SJCRH30 (cell line): ENCODE data around the gene KLHL22. TPM values are rescaled to one million over a fixed set of nuclear protein-coding genes. Genes with fewer than 3 reads are reported as not detected.
"Not testable (repeated sequence)": the region's sequence is repeated elsewhere in the genome, so short reads cannot be mapped to it uniquely, and the experiment has no call there.

Source experiments
- DNase-seq, 2 experiments: peaks; one replicate each; pipeline ENCODE4 v3.0.0-alpha.2; 2015 to 2020
- H3K27ac ChIP-seq: fragments of 250-450 bp; sonication (Bioruptor Pico); 2 replicates; pipeline ENCODE4 v1.5.1; 2020; ENCODE audit warnings: mild to moderate bottlenecking, moderate library complexity
- H3K27me3 ChIP-seq: fragments of 250-450 bp; sonication (Bioruptor Pico); 2 replicates; pipeline ENCODE4 v1.5.1; 2020; ENCODE audit warnings: mild to moderate bottlenecking, moderate library complexity
- H3K36me3 ChIP-seq: fragments of 250-450 bp; sonication (Bioruptor Pico); 2 replicates; pipeline ENCODE4 v1.5.1; 2020; ENCODE audit warnings: mild to moderate bottlenecking, moderate library complexity
- H3K4me1 ChIP-seq: fragments of 250-450 bp; sonication (Bioruptor Pico); 2 replicates; pipeline ENCODE4 v1.5.1; 2020; ENCODE audit warnings: mild to moderate bottlenecking, moderate library complexity
- H3K4me3 ChIP-seq: fragments of 250-450 bp; sonication (Bioruptor Pico); 2 replicates; pipeline ENCODE4 v1.5.1; 2020; ENCODE audit warnings: mild to moderate bottlenecking, moderate library complexity
- H3K9me3 ChIP-seq: fragments of 250-450 bp; sonication (Bioruptor Pico); replicated peaks from 2 replicates; pipeline ENCODE4 v1.5.1; 2020; ENCODE audit warnings: mild to moderate bottlenecking, moderate library complexity
- total RNA-seq: library from RNA; depleted of rRNA; stranded (reverse); fragments of >200 nt; shearing (Covaris generic); gene quantifications from 2 replicates; pipeline ENCODE4 v1.2.3, GENCODE V29; 2014

Gene KLHL22
- total RNA-seq, 1 experiment from 2014 or later, result 12.2 TPM

- H3K4me3 ChIP-seq, result no peak overlapping the region
- H3K4me1 ChIP-seq, result no peaks in the 10 kb centered on the region
- H3K27me3 ChIP-seq, result no peaks in the 10 kb centered on the region
- no peak for DNase-seq
- H3K27ac ChIP-seq, result no peak overlapping the region
- H3K9me3 ChIP-seq, result no peaks in the 10 kb centered on the region
- H3K36me3 ChIP-seq, result peaks cover 28% of the 10 kb centered on the region
Measured at GRCh38 chr22:20425566-20426258, 69.9 kb downstream of the KLHL22 start.

GRCh38 chr22:20424932-20425565 is 70.5 kb downstream of the KLHL22 start:
- no peak overlapping the region for H3K27ac ChIP-seq
- peaks cover 22% of the 10 kb centered on the region for H3K36me3 ChIP-seq
- no peaks in the 10 kb centered on the region for H3K27me3 ChIP-seq
- no peaks in the 10 kb centered on the region for H3K4me1 ChIP-seq
- no peak for DNase-seq
- H3K9me3 ChIP-seq, result no peaks in the 10 kb centered on the region
- no peak overlapping the region for H3K4me3 ChIP-seq

DNA sequence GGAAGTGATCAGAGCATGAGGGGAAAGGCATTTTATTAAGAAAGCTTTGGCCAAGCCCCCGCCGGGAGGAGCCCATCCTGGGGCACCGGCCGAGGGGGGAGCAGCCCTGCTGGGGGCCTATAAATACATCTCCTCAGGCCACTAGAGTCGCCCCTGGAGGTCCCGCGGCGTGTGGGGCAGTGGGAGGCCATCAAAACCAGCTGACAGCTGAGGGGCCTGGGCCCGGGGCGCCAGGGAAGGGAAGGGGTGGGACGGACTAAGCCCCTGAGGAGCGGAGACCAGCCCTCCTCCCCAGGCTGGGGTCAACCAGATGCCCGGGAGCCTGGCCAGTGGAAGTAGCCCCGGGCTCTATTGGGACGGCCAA is 71.0 kb downstream of the KLHL22 start:
- Histone ChIP-seq H3K4me1 (no peaks in the 10 kb centered on the region), H3K27me3 (no peaks in the 10 kb centered on the region), H3K4me3 (no peak overlapping the region), H3K9me3 (no peaks in the 10 kb centered on the region), H3K27ac (no peak overlapping the region), H3K36me3 (peaks cover 17% of the 10 kb centered on the region)
- no peak for DNase-seq

DNA sequence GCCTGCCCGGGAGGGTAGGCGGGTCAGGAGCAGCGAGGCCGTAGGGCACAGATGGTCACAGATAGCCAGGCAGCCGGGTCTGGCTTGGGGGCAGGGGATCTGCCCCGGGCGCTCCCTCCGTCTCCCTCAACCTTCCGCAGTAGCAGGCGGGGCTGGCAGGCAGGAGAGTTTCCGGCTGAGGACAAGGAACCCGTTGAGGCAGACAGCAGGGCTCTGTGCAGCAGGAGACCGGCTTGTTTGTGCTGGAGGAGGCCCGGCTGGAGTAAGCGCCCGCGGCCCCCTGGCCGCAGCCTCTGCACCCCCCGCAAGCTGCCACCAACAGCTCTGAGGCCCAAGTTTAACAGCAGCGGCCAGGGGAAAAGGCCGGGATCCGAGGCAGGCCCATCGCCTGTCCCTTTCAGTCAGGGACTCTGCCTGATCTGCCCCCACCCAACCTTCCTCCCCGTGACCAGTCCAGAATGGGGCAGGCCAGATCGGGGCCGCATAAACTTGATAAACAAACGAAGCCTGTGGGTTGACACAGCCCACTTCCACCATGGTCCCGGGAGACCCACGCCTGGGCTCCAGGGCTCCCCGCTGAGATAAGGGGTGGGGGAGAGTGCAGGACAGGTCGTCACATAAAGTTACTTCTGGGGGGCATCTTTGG is 71.6 kb downstream of the KLHL22 start:
- no peak for DNase-seq
- Histone ChIP-seq H3K27ac (no peak overlapping the region), H3K4me1 (no peaks in the 10 kb centered on the region), H3K4me3 (no peak overlapping the region), H3K27me3 (no peaks in the 10 kb centered on the region), H3K9me3 (no peaks in the 10 kb centered on the region), H3K36me3 (peaks cover 13% of the 10 kb centered on the region)

- H3K27me3 ChIP-seq, result no peaks in the 10 kb centered on the region
- no peaks in the 10 kb centered on the region; the same call in 1 of the 2 replicates for H3K4me1 ChIP-seq
- H3K9me3 ChIP-seq, result no peaks in the 10 kb centered on the region
- no peak for DNase-seq
- H3K36me3 ChIP-seq, result peaks cover 13% of the 10 kb centered on the region
- H3K4me3 ChIP-seq, result no peak overlapping the region
- H3K27ac ChIP-seq, result no peak overlapping the region
Measured at GRCh38 chr22:20423008-20423905, 72.3 kb downstream of the KLHL22 start.

- Histone ChIP-seq H3K27me3 (no peaks in the 10 kb centered on the region), H3K9me3 (no peaks in the 10 kb centered on the region), H3K4me1 (no peaks in the 10 kb centered on the region; the same call in 1 of the 2 replicates), H3K36me3 (peaks cover 10% of the 10 kb centered on the region), H3K27ac (no peak overlapping the region), H3K4me3 (no peak overlapping the region)
- DNase-seq, result no peak
Measured at GRCh38 chr22:20422271-20423007, 73.2 kb downstream of the KLHL22 start.

DNA sequence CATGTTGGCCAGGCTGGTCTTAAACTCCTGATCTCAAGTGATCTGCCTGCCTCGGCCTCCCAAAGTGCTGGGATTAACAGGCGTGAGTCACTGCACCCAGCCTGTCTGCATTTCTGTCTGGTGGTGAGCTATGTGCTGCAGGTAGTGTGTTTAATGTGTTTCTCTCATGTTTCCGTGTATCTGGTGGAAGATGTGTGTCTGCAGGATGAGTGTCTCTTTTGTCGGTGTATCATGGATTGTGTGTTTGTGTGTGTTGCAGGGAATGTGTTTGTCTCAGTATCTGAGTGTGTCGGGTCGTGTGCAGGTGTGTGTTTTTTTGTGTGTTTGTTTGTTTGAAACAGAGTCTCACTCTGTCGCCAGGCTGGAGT is 74.1 kb downstream of the KLHL22 start:
- Histone ChIP-seq H3K27me3 (no peaks in the 10 kb centered on the region), H3K4me3 (no peak overlapping the region), H3K9me3 (no peaks in the 10 kb centered on the region), H3K27ac (no peak overlapping the region), H3K4me1 (no peaks in the 10 kb centered on the region; the same call in 1 of the 2 replicates), H3K36me3 (peaks cover 4% of the 10 kb centered on the region)
- DNase-seq, result no peak

- Histone ChIP-seq H3K4me1 (no peaks in the 10 kb centered on the region; the same call in 1 of the 2 replicates), H3K36me3 (no peaks in the 10 kb centered on the region; the same call in 1 of the 2 replicates), H3K27ac (no peak overlapping the region), H3K27me3 (no peaks in the 10 kb centered on the region), H3K4me3 (no peak overlapping the region), H3K9me3 (no peaks in the 10 kb centered on the region)
- no peak for DNase-seq
Measured at GRCh38 chr22:20420157-20420842, 75.3 kb downstream of the KLHL22 start.

DNA sequence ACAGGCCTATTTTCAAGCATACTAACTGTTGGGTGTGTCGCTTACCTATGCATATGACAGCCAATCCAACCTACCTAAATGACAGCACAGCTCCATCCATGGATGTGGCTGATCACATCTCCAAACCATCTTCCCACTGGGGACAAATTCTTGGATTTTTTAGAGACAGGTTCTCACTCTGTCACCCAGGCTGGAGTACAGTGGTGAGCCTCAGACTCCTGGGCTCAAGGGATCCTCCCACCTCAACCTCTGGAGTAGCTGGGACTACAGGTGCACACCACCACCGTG is 76.0 kb downstream of the KLHL22 start:
- no peak for DNase-seq
- H3K27me3 ChIP-seq, result no peaks in the 10 kb centered on the region
- H3K9me3 ChIP-seq, result no peaks in the 10 kb centered on the region
- no peak overlapping the region for H3K27ac ChIP-seq
- no peaks in the 10 kb centered on the region; the same call in 1 of the 2 replicates for H3K4me1 ChIP-seq
- H3K36me3 ChIP-seq, result no peaks in the 10 kb centered on the region
- no peak overlapping the region for H3K4me3 ChIP-seq

- Histone ChIP-seq H3K36me3 (no peaks in the 10 kb centered on the region), H3K27ac (no peak overlapping the region)
- peak; percentile 55 to 79 for DNase-seq
Measured at GRCh38 chr22:20418211-20418788, 77.3 kb downstream of the KLHL22 start.

GRCh38 chr22:20415699-20416098 is 79.9 kb downstream of the KLHL22 start:
- not testable (repeated sequence) for DNase-seq, H3K27ac ChIP-seq, H3K36me3 ChIP-seq, H3K9me3 ChIP-seq, H3K4me3 ChIP-seq, H3K27me3 ChIP-seq, H3K4me1 ChIP-seq

More at GRCh38 chr22:20418211-20418788, 77.3 kb downstream of the KLHL22 start:
- H3K4me3 ChIP-seq, result peak overlapping the region; percentile 39
- H3K9me3 ChIP-seq, result no peaks in the 10 kb centered on the region
- no peaks in the 10 kb centered on the region for H3K27me3 ChIP-seq
- H3K4me1 ChIP-seq, result no peaks in the 10 kb centered on the region; the same call in 1 of the 2 replicates

GRCh38 chr22:20415241-20415640 is 80.4 kb downstream of the KLHL22 start:
- H3K4me1 ChIP-seq, H3K36me3 ChIP-seq, H3K27ac ChIP-seq, DNase-seq, H3K9me3 ChIP-seq, H3K4me3 ChIP-seq, H3K27me3 ChIP-seq: not testable (repeated sequence)

GRCh38 chr22:20414450-20414849 is 81.1 kb downstream of the KLHL22 start:
- H3K36me3 ChIP-seq, result no peaks in the 10 kb centered on the region
- DNase-seq, result no peak
- H3K27me3 ChIP-seq, result no peaks in the 10 kb centered on the region
- H3K9me3 ChIP-seq, result no peaks in the 10 kb centered on the region
- H3K4me1 ChIP-seq, result no peaks in the 10 kb centered on the region; the same call in 1 of the 2 replicates
- H3K4me3 ChIP-seq, result no peak overlapping the region
- no peak overlapping the region for H3K27ac ChIP-seq
